ENCODE measurements around the gene NRG2.
A peak's percentile ranks its signal among the peaks of the same experiment; 100 is the strongest.

DNA sequence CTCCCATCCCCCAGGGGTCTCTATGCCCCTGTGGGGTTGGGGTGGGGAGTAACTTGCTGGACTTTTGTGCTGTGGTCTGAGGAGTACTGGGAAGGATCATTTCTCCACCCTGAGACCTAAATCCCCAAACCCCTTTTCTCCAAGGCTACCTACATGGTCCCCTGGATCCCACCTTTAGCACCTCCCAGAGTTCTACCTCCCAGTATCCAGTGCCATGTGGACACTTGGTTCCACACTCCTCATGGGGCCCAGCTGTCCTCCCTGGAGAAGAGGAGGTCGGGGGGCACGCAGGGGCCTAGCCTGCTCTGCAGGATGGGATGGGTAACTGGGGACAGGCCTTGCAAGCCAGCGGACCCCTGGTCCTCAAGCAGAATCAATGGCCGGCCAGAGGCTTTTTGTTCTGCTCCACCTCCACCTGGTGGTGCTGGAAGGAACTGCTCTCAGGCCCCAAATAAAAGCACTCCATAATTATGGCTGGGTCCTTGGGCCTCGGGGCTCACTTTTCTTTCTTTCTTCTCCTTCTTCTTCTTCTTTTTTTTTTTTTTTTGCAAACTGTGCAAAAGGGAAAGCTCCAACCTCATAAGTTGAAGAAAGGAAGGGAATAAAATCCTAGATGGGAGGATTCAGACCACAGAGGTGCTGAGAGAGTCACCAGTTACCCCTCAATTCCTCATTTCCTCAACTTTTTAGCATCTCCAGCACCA is 179.1 kb downstream of the NRG2 start:
- TF ChIP-seq EZH2 (IDR thresholded peaks at IDR 0.05; ENCODE audit: borderline replicate concordance, low read depth, low read length, severe bottlenecking) (peak; percentile 25), POLR2A (IDR thresholded peaks at IDR 0.05; ENCODE audit: low read depth, low read length) (no peak), POLR2AphosphoS5 (IDR thresholded peaks at IDR 0.05; ENCODE audit: insufficient read depth, low read depth, low read length) (no peak)
- TF ChIP-seq, protein P1, sequence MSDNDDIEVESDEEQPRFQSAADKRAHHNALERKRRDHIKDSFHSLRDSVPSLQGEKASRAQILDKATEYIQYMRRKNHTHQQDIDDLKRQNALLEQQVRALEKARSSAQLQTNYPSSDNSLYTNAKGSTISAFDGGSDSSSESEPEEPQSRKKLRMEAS (IDR thresholded peaks at IDR 0.05; ENCODE audit: insufficient read depth, insufficient read length) = no peak
- TF ChIP-seq, protein P2, sequence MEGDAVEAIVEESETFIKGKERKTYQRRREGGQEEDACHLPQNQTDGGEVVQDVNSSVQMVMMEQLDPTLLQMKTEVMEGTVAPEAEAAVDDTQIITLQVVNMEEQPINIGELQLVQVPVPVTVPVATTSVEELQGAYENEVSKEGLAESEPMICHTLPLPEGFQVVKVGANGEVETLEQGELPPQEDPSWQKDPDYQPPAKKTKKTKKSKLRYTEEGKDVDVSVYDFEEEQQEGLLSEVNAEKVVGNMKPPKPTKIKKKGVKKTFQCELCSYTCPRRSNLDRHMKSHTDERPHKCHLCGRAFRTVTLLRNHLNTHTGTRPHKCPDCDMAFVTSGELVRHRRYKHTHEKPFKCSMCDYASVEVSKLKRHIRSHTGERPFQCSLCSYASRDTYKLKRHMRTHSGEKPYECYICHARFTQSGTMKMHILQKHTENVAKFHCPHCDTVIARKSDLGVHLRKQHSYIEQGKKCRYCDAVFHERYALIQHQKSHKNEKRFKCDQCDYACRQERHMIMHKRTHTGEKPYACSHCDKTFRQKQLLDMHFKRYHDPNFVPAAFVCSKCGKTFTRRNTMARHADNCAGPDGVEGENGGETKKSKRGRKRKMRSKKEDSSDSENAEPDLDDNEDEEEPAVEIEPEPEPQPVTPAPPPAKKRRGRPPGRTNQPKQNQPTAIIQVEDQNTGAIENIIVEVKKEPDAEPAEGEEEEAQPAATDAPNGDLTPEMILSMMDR (IDR thresholded peaks at IDR 0.05; ENCODE audit: extremely low read depth in 1 of 2, insufficient read depth in 1 of 2, low read depth in 1 of 2, low read length in 2 of 2) = peak; percentile 75 to 88

Measured in endothelial cell of umbilical vein (primary cell).